NCI-H2196 treated with DMSO at 0.1 percent for 48 hours (cell line): ENCODE data around the gene NEDD4L.

Source experiments
- DNase-seq: peaks from one replicate; lab custom pipeline; 2025; ENCODE audit not compliant: unreplicated experiment; lab: John Stamatoyannopoulos, UW

Gene NEDD4L

DNA sequence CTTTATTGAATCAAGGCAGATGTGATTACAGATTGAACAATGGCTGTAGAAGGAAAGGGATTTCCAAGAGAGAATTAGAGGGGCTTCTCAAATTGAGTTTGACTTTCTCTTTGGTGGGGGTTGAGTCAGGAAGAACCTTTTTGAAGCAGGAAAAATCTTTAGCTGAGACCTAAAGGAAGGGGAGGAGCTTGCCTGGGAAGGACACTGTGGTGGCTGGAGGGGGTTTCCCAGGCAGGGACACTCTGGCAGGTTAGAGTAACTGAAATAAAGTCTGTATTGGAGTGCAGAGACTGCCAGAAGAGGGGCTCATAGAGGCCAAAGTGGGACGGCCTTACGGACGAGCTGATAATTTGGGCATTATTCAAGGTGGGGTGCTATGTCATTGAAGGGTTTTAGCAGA is 69.3 kb downstream of the NEDD4L start:
- DNase-seq, result no peak

DNA sequence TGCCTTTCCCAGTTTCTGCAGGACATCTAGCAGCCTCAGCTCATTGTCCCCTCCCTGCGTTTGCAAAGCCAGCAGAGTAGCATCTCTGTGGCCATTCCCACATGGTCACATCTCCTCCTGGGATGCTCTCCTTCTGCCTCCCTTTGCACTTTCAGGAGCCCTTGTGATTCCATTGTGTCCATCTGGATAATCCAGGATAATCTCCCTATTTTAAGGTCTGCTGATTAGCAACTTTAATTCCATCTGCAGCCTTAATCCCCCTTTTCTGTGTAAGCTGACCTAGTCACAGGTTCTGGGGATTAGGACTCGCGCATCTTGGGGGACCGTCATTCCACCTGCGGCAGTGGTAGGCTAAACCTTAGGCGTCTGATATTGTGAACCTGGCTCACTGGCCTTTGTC is 70.7 kb downstream of the NEDD4L start:
- no peak for DNase-seq

DNA sequence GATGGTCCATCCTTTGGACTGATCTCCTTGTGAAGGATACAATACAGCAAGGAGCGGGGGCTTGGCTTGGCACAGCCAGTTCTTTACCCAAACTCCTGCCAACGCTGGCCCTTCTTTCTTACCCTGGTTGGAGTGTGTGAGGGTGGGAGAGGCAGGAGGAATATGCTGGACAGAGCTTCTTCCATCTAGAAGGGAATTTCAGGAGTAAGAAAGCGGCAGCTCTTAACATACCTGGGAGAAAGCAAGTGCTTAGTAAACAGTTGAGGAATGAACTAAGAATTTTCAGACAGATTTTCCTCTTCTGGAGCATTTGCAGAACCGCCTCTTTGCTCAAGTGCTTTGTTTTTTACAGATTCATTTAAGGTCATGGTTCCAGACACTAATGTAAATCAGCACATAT is 72.8 kb downstream of the NEDD4L start:
- no peak for DNase-seq

DNA sequence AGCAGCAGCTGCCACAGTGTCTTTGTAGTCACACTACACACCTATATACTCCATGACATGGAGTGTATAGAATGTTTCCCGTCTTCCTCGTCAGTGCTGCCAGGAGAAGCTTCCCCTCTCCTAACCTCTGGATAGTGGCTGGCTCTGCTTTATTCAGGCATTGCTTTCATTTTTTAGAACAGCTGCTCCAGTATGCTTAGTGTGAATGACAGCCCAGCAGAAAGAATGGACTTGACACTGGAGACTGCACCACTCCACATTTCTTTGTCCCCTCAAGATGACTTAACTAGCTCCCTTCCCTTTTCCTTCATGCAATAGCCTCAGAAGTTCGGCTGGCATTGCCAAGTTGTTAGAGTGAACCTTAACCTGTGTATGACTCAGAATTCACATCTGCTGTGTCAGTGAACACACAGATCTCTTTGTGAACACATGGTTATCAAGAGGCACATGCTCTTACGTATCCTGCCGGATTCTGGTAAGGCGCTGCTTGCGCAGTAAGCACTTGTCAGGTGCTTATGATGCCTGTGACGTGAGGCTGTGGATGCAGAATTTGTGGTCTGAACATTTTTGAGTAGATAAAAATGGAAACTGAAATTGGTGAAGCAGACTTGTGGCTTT is 73.9 kb downstream of the NEDD4L start:
- peak; percentile 68 for DNase-seq

DNA sequence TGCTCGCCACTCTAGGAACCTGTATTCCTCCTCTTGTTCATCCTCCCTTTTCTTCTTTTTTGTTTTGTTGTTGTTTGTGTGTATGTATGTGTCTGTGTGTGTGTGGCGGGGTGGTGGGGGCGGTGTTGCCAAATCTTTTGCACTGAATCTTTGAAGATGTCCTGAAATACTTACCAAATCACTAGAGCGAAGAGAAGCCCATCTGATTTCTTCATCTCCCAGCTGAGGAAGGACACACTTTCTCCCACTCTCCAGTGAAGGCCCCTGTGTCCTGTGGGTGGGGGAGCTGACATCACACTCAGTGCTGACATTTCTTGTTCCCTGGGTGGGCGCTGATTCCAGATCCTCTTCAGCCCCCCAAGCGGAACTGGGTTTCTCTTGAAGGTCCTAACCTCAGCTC is 74.5 kb downstream of the NEDD4L start:
- DNase-seq, result no peak

DNA sequence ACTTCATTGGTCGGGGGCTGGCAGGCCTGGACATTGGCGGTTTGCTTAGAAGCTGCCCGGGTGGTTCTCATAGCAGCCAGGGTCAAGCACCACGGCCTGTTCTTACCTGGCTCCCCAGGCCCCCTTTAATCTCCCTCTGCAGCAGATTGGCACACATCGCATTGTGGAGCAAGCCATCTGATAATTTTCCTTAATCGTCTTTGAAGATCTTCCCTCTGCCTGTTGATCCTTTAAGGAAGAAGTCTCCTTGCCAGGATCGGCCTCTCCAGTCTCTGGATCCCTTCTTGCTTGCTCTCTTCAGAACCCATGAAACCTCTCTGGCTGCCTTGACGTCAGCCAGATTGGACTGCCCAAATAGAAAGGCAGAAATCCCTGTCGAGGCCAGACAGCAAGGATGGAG is 75.8 kb downstream of the NEDD4L start:
- DNase-seq, result no peak

DNA sequence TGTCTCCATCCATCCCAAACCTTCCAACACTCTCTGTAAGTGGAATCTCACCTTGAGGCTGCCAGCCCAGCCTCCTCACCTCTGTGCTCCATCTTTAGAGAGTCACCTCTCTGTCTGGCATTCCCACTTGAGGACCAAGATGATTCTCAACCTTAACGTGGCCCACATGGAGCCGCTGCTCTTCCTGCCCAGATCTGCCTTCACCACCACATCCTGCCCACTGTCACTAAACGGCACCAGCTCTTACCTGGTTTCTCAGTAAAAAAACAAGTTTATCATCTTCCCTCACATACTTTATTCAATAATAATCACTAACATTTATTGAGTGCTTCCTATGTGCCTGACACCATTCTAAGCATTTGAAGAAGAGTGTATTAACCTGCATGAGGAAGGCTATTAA is 80.4 kb downstream of the NEDD4L start:
- DNase-seq, result no peak

DNA sequence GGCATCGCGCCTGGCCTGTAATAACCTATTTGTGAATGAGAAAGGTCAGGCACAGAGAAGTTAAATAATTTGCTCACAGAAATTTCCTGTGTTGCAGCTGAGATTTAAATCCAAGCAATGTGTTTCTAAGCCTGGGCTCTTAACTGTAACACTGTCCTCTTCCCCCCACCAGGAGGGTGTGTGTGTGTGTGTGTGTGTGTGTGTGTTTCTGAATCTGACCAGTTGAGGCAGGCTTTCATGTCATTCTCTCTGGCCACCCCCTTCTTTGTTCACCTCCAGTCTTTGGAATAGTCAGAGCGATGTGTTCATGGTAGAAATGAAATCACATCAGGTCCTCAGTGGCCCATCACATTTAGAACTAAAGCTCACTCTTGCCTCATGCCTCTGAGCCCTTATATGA is 81.2 kb downstream of the NEDD4L start:
- DNase-seq, result no peak

DNA sequence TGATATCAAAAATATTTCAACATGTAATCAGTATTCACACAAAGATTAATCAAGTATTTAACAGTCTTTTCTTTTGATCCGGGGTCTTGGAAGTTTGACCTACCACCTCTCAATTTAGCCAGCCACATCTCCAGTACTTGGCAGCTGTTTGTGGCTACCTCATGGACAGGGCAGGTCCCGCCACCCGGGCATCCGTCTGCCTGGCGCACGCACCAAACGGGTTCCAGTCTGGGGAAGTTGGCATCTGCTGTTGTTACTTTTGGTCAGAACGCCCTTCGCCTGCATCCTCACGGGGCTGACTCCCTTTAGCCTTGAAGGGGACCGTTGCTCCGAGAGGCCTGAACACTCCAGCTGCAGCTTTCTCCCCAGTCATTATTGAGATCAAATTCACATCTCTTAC is 81.7 kb downstream of the NEDD4L start:
- DNase-seq, result no peak

DNA sequence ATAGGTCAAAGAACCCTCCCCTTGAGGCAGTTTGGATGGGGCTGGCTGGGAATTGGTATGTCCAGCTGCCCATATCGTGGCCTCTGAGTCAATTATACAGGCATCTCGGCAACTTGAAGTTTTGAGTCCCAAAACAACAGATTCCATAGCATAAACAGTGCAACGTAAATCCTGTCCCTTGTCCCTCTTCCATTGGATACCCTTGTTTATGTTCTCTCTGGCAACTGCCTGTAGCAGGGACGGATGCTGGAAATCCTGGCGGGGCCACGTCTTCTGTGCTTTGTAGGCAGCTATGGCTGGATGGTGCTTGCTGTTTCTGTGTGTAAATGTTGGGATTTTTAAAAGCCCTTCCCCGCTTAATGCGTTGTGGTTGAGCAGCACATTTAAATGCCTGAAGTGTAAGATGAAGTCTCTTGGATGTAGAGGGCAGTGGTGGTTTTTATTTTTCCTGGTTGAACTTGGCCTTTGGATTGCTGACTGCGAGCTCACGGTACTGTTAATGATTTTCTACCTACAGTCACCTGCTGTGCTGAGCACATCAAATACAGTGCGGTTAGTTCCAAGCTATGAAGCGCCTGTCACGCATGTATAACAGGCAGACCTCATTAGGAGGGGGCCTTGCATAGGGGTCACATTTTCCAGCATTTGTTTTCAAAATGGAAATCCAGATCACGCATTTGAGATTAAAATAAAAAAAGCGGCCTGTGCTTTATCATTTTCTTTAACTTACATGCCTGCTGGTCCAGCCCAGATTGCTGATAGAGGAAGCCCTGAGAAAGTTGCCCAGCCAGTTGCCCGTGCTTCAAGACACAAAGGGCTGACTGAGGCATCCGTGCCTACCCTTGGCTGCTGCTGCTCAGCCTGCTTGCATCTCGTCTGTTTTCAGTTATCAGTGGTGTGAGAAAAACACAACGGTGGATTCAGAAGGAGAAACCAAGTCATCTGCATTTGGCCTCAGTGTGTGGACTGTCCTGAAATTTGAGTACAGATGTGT is 84.7 kb downstream of the NEDD4L start:
- DNase-seq, result no peak

DNA sequence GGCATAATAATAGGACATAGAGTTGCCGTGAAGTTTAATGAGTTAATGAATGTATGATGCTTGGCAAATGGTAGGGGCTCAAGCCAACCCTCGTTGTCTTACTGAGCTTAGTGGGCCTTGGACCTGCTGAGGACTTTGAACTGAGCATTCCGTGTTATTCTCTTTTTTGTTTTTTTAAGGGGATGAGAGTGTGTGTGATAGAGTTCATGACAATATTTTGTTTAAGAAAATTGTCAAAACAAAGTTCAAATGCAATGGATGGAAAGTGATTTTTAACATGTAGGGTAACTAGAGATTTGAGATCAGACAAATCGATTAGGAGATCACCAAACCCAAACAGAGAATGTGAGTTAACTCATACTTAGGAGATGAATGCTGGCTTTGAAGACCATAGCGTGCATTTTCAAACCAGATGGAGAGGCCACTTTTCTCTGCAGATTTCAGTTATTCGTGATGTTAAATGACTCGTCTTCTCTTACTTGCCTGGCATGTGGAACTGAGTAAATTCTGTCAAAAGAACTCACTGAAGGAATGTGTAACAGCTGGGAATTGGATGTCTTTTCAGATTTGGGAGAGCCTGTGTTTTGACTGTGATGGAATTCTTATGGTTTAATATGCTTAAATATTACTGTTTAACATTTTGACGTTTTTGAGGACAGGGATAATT is 88.7 kb downstream of the NEDD4L start:
- DNase-seq, result no peak

DNA sequence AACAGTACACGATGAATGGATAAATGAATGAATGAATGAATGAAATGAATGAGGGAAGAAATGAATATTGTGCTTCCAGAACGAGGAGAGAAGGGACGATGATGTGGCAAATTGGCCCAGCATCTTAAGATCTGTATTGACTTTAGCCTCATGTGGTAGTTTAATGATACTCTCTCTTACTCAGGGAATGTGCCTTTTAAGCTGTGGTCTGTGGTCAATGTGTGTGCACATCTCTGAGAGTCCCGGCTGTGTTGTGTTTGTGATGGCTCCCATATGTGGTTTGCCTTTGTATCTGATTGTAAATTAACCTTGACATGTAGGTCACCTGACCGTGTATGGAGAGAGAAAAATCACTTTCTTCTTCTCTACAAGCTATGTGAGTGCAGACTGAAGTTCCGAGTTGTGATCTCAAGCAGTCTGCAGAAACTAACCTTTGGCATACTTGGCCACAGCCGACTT is 91.2 kb downstream of the NEDD4L start:
- DNase-seq, result no peak

DNA sequence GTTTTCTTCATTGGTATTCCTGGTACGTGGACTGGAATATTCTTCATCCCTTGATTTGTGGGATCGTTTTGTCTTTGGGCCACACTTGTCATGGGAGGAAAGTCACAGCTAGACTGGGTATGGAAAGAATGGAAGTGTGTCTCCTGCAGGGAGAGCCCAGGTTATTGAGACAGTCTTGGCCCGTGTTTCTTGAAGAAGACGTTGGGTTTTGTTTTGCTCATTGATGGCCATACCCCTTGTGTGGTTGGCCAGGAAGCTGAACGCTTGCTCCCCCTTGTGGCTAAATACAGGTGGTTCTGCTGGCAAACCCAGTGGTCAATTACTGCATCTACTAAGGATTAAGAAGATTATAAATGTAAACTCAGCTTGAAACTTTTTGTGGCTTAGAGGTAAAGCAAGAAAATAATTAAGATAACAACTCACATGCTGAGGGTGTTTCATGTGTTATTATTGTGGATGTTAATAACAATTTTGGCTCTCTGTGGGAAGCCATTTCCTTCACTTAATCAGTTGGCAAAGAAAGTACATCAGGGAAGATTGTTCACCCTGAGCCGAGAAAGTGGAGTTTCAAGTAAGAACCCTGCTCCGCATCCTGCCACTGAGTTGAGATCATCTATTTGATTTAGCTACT is 91.8 kb downstream of the NEDD4L start:
- DNase-seq, result peak; percentile 15

DNA sequence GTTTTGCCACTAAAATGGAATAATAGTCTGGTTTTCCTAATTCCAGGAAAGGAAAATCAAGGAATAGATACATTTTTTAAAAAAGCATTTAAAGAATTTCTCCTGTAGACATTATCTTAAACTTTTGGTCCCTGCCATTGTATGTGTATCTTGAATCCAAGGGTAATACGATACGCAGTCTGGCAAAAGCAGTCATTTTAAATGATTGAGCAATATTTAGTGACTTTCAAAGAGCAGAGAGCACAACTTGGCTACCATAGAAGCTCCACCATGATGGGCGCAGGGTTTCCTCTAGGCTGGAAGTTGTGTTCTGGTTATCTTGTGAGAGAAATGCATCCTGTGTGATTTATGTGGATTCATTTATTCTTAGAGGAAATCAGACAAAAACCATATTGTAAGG is 92.9 kb downstream of the NEDD4L start:
- no peak for DNase-seq

DNA sequence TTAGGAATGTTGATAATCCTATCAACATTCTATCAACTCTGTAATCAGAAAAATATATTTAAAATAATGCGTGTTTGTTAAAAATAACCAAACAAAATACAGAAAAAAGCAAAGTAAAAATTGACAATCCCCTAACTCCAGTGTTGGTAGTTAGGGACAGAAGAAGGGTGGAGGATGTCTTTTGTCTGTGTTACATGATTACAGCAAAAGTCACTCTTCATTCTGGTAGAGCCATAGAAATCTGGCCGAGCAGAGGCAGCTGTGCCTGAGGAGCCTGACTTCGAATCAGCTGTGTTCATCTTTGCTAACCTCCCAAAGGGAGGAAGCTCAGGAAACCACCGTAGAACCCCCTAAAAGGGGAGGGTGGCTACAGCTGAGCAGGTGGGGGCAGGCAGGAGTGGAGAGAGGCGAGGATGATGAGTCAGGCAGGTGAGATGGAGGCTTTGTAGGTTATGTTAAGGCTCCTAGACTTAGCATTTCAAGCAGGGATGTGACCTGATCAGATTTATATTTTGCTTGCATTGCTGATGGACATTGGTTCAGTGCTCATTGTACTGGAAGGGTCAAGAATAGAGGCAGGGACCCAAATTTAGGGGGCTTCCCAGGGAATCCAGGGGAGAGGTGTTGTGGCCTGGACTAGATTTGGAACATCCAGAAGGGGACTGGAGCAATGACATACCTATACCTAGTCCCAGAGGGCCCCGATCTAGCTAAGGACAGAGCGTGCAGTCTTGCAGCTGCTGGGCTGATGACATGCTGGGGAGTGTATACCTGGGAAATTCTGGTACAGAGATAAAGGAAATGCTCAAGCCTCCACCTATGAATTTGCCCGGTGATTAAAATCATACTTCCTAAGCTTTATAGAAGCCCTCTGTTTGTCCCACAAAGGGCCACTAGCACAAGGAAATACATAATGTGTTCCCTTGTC is 95.7 kb downstream of the NEDD4L start:
- no peak for DNase-seq

DNA sequence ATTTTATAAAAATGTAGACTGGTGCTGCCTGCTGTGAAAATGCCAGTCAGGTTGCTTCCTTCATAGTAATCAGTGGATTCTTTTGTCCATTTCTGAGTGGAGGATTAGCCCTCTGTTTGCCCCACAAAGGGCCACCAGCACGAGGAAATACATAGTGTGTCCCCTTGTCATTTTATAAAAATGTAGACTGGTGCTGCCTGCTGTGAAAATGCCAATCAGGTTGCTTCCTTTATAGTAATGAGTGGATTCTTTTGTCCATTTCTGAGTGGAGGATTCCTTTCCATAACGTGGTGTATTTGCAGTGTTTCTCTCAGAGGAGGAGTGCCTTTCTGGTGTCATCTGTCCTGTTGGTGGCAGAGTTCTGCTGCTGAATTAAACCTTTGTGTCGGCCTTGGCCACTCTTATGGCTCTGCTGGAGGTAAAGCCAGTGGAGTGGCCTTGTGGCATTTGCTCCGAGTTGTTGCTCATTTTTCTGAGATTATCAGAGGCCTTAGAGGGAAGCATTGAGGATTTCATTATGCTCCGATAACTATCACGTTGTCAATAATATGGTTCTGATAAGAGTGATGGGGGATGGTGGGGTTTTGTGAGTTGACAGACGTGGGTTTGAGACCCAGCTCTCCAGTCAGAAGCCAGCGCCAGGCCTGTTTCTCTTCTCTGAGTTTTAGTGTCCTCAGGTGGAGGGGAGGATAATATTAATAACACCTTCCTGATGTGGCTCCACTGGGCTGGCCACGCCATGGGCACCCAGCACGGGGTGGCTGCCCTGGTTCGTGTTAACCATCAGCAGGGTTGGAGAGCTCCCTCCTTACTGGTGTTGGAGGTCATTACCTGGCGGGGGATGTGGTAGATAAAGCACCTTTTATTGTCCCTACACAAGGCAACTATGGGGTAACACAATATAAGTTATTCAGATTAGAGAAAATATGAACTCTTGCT is 96.6 kb downstream of the NEDD4L start:
- no peak for DNase-seq

DNA sequence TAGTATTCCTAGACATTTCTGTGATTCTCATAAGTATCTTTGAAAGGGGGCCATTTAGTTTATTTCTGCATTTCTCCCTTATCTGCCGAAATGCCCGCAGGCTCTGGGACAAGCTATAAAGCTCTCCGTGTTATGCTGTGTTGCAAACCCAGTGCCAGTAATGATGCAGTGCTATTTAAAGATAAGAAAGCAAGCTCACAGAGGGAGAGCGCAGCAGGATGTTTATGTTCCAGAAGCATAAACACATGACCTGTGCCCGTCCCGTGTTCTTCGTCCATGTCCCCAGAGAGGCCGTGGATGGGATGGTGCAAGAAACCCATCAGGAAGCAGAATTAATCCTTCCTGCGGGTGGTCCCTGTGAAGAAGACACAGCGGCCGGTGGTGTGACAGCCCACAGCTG is 99.4 kb downstream of the NEDD4L start:
- DNase-seq, result no peak

DNA sequence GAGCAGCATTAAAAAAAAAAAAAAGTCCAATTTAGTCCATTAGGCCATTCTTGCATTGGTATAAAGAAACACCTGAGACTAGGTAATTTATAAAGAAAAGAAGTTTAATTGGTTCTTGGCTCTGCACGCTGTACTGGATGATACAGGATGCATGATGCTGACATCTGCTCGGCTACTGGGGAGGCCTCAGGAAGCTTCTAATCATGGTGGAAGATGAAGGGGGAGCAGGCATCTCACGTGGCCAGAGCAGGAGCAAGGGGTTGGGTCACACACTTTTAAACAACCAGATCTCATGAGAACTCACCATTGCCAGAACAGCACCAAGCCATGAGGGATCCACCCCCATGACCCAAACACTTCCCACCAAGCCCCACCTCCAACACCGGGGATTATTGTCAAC is 100.1 kb downstream of the NEDD4L start:
- no peak for DNase-seq

DNA sequence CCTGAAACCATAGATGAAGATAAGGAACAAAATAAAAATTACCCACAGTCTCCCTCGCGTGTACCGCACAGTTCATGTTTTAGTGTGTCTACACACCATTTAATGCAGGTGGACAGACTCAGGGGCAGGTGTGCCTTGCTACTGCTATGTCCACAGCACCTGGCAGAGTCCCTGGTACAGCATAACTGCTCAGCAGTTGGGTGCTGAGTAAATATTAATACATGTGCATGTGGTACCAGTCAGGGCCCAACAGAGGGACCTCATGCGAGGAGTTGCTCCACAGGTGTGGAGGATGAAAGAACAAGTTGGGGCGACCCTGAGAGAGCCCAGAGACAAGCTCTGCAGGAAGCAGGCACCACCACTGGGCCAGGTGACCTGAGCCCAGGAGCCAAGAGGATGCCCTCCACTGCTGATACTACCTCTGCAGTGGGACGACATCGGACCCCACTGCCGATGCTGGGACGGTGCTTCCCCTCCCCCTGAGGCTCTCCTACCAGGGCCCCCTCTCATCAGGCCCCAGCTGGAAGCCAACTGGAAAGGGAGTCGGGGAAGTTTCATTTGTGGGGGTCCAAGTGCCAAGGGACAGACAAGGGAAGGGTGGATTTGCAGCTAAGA is 100.8 kb downstream of the NEDD4L start:
- no peak for DNase-seq
